GM23338 (cell line): ENCODE data around the gene DSE. TPM values are rescaled to one million over a fixed set of nuclear protein-coding genes. Genes with fewer than 3 reads are reported as not detected.

ENCODE experiments used
- ATAC-seq: fragments of 200-7000 bp; cut with Tn5 transposase; 3 replicates; pipeline ENCODE4 v1.9.1; 2020
- DNase-seq: peaks from one replicate; pipeline ENCODE4 v3.0.0-alpha.2; 2015; ENCODE audit warnings: low spot score
- H2AFZ ChIP-seq: fragments of 200-600 bp; sonication (generic); 2 replicates; pipeline ENCODE4 v1.8.0; 2016; ENCODE audit warnings: antibody characterized with exemption, mild to moderate bottlenecking, moderate library complexity
- H3F3A ChIP-seq: fragments of 200-600 bp; sonication (generic); replicated peaks from 2 replicates; pipeline ENCODE4 v1.8.0; 2017; ENCODE audit warnings: antibody characterized with exemption, mixed run types, low read depth
- H3K27ac ChIP-seq: fragments of 200-600 bp; sonication (generic); 2 replicates; pipeline ENCODE4 v1.6.1; 2016; ENCODE audit warnings: low read depth
- H3K27me3 ChIP-seq: fragments of 200-600 bp; sonication (generic); 2 replicates; pipeline ENCODE4 v1.8.0; 2016; ENCODE audit warnings: mild to moderate bottlenecking, mixed run types, moderate library complexity; ENCODE audit not compliant: insufficient read depth
- H3K36me3 ChIP-seq: fragments of 200-600 bp; sonication (generic); 2 replicates; pipeline ENCODE4 v1.8.0; 2016; ENCODE audit warnings: mild to moderate bottlenecking; ENCODE audit not compliant: insufficient read depth
- H3K4me1 ChIP-seq: fragments of 200-600 bp; sonication (generic); 2 replicates; pipeline ENCODE4 v1.8.0; 2016; ENCODE audit warnings: mild to moderate bottlenecking, moderate library complexity; ENCODE audit not compliant: insufficient read depth
- H3K4me2 ChIP-seq: fragments of 200-600 bp; sonication (generic); 2 replicates; pipeline ENCODE4 v1.7.1; 2017; ENCODE audit warnings: mixed run types
- H3K4me3 ChIP-seq: fragments of 200-600 bp; sonication (generic); 2 replicates; pipeline ENCODE4 v1.6.1; 2016; ENCODE audit warnings: mixed run types
- H3K79me2 ChIP-seq: fragments of 200-600 bp; sonication (generic); replicated peaks from 2 replicates; pipeline ENCODE4 v1.8.0; 2017; ENCODE audit warnings: mild to moderate bottlenecking; ENCODE audit not compliant: insufficient read depth
- H3K9me2 ChIP-seq: fragments of 200-600 bp; sonication (generic); 2 replicates; pipeline ENCODE4 v1.8.0; 2017; ENCODE audit not compliant: insufficient read depth
- H4K20me1 ChIP-seq: fragments of 200-600 bp; sonication (generic); replicated peaks from 2 replicates; pipeline ENCODE4 v1.8.0; 2017; ENCODE audit warnings: mild to moderate bottlenecking; ENCODE audit not compliant: insufficient read depth
- H3K27ac Mint-ChIP-seq: 2 replicates; pipeline ENCODE4 v1.8.0; 2020; ENCODE audit warnings: inconsistent platforms, mild to moderate bottlenecking, moderate library complexity, mixed read lengths
- H3K27me3 Mint-ChIP-seq: 3 replicates; pipeline ENCODE4 v1.8.0; 2022; ENCODE audit warnings: low read depth, mild to moderate bottlenecking, moderate library complexity, mixed read lengths, inconsistent platforms; ENCODE audit not compliant: insufficient read depth, poor library complexity
- H3K36me3 Mint-ChIP-seq: 3 replicates; pipeline ENCODE4 v1.8.0; 2021; ENCODE audit warnings: low read depth, mild to moderate bottlenecking, inconsistent platforms, moderate library complexity, mixed read lengths
- H3K4me1 Mint-ChIP-seq: 3 replicates; pipeline ENCODE4 v1.8.0; 2020; ENCODE audit warnings: mild to moderate bottlenecking, inconsistent platforms, mixed read lengths
- H3K4me3 Mint-ChIP-seq: 3 replicates; pipeline ENCODE4 v1.8.0; 2021; ENCODE audit warnings: moderate library complexity, mild to moderate bottlenecking, inconsistent platforms, mixed read lengths
- H3K9me3 Mint-ChIP-seq: 3 replicates; pipeline ENCODE4 v1.8.0; 2020; ENCODE audit warnings: moderate library complexity, mild to moderate bottlenecking, inconsistent platforms, mixed read lengths
- CREB1 ChIP-seq: fragments of 250-450 bp; sonication (Bioruptor Pico); IDR thresholded peaks from 2 replicates; pipeline ENCODE4 v1.5.0; 2020; ENCODE audit warnings: low read depth, mild to moderate bottlenecking, moderate library complexity
- CTCF ChIP-seq, 2 experiments: fragments of 200-600 bp in 1 of 2; sonication (generic) in 1 of 2; conservative IDR thresholded peaks; 2 replicates each; pipeline versions ENCODE4 v1.5.1 to v1.6.1; 2016 to 2017; ENCODE audit warnings: antibody characterized with exemption in 2 of 2, low read depth in 2 of 2, mild to moderate bottlenecking in 2 of 2, moderate library complexity in 1 of 2
- EZH2 ChIP-seq: fragments of 200-600 bp; sonication (generic); IDR thresholded peaks from one replicate; pipeline ENCODE4 v1.8.0; 2017; ENCODE audit warnings: antibody characterized with exemption, mild to moderate bottlenecking, low read depth; ENCODE audit not compliant: unreplicated experiment
- EZH2phosphoT487 ChIP-seq: fragments of 200-600 bp; sonication (generic); IDR thresholded peaks from one replicate; pipeline ENCODE4 v1.8.1; 2018; ENCODE audit warnings: antibody characterized with exemption; ENCODE audit not compliant: unreplicated experiment
- NANOG ChIP-seq: IDR thresholded peaks from 2 replicates; pipeline ENCODE4 v1.6.1; 2016; ENCODE audit warnings: antibody characterized with exemption, borderline replicate concordance
- POLR2AphosphoS5 ChIP-seq: IDR thresholded peaks from 2 replicates; pipeline ENCODE4 v1.6.1; 2016; ENCODE audit warnings: antibody characterized with exemption, low read depth
- STAT1 ChIP-seq: IDR thresholded peaks from one replicate; pipeline ENCODE4 v1.6.1; 2016; ENCODE audit warnings: antibody characterized with exemption; ENCODE audit not compliant: unreplicated experiment
- ZNF114 ChIP-seq: fragments of 250-450 bp; sonication (Bioruptor Pico); IDR thresholded peaks from 2 replicates; pipeline ENCODE4 v1.5.0; 2020; ENCODE audit warnings: mild to moderate bottlenecking, moderate library complexity
- ZNF462 ChIP-seq: fragments of 250-450 bp; sonication (Bioruptor Pico); IDR thresholded peaks from 2 replicates; pipeline ENCODE4 v1.5.0; 2020; ENCODE audit warnings: mild to moderate bottlenecking, moderate library complexity
- polyA plus RNA-seq: library from polyadenylated mRNA; unstranded; fragments of >200 nt; fragmentation: Nextera tagmentation; extraction: Ambion mirVana; gene quantifications from 2 replicates; pipeline ENCODE4 v1.2.1, GENCODE V29; 2016
- total RNA-seq: library from RNA; depleted of rRNA; stranded (reverse); fragments of >200 nt; shearing (Covaris generic); gene quantifications from 2 replicates; pipeline ENCODE4 v1.2.3, GENCODE V29; 2014
- TF ChIP-seq, protein P1 (sequence below): IDR thresholded peaks from one replicate; pipeline ENCODE4 v1.6.1; 2018; ENCODE audit warnings: antibody characterized with exemption; ENCODE audit not compliant: unreplicated experiment

The DSE gene
- total and polyA plus RNA-seq, 2 experiments from 2014 or later, result 18.8 to 45.2 TPM

GRCh38 chr6:116405652-116406356 is 35.1 kb downstream of the DSE start (continued):
- TF ChIP-seq EZH2 (no peak), NANOG (no peak), ZNF462 (no peak), EZH2phosphoT487 (no peak), STAT1 (no peak), POLR2AphosphoS5 (no peak)

- no peaks in the 10 kb centered on the region for H3K36me3 ChIP-seq
- no peaks in the 10 kb centered on the region for H3F3A ChIP-seq
- peak overlapping the region; percentile 30; the same call in 1 of the 2 replicates for H3K4me2 ChIP-seq
- peaks cover 50% of the 10 kb centered on the region for H3K79me2 ChIP-seq
- H3K27ac Mint-ChIP-seq, result peak overlapping the region; percentile 3; the same call in 1 of the 2 replicates
- H3K4me3 ChIP-seq, result no peak overlapping the region
- peaks cover 50% of the 10 kb centered on the region for H3K4me1 Mint-ChIP-seq
- H3K9me3 Mint-ChIP-seq, result no peaks in the 10 kb centered on the region
- H3K9me2 ChIP-seq, result no peaks in the 10 kb centered on the region
- 0 out of 2 replicates have a peak overlapping the region, but pooled peaks have one; percentile 0 for H3K27ac ChIP-seq
- H4K20me1 ChIP-seq, result no peaks in the 10 kb centered on the region
- no peak for DNase-seq
- peaks cover 9% of the 10 kb centered on the region; the same call in 1 of the 3 replicates for H3K36me3 Mint-ChIP-seq
- peaks cover 20% of the 10 kb centered on the region for H3K4me1 ChIP-seq
- no peak overlapping the region for H3K4me3 Mint-ChIP-seq
- ATAC-seq, result no peak
- no peaks in the 10 kb centered on the region for H3K27me3 ChIP-seq
- H2AFZ ChIP-seq, result no peak overlapping the region
- peaks cover 2% of the 10 kb centered on the region for H3K27me3 Mint-ChIP-seq
- no peak for TF ChIP-seq CTCF (conservative IDR thresholded peaks at IDR 0.05; ENCODE audit: low read depth in 2 of 2)
- no peak for TF ChIP-seq CREB1 (CRISPR knock-in tag)
- no peak for TF ChIP-seq EZH2phosphoT487
- TF ChIP-seq, protein P1, sequence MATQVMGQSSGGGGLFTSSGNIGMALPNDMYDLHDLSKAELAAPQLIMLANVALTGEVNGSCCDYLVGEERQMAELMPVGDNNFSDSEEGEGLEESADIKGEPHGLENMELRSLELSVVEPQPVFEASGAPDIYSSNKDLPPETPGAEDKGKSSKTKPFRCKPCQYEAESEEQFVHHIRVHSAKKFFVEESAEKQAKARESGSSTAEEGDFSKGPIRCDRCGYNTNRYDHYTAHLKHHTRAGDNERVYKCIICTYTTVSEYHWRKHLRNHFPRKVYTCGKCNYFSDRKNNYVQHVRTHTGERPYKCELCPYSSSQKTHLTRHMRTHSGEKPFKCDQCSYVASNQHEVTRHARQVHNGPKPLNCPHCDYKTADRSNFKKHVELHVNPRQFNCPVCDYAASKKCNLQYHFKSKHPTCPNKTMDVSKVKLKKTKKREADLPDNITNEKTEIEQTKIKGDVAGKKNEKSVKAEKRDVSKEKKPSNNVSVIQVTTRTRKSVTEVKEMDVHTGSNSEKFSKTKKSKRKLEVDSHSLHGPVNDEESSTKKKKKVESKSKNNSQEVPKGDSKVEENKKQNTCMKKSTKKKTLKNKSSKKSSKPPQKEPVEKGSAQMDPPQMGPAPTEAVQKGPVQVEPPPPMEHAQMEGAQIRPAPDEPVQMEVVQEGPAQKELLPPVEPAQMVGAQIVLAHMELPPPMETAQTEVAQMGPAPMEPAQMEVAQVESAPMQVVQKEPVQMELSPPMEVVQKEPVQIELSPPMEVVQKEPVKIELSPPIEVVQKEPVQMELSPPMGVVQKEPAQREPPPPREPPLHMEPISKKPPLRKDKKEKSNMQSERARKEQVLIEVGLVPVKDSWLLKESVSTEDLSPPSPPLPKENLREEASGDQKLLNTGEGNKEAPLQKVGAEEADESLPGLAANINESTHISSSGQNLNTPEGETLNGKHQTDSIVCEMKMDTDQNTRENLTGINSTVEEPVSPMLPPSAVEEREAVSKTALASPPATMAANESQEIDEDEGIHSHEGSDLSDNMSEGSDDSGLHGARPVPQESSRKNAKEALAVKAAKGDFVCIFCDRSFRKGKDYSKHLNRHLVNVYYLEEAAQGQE, result no peak
- no peak for TF ChIP-seq NANOG
- no peak for TF ChIP-seq POLR2AphosphoS5
- TF ChIP-seq ZNF114, result no peak
These were observed 36.1 kb downstream of the DSE start for GRCh38 chr6:116406678-116407345.
